Right cardiac atrium (tissue), 5 donors: ENCODE results near the gene IL22. TPM values are rescaled to one million over a fixed set of nuclear protein-coding genes. Genes with fewer than 3 reads are reported as not detected.

ENCODE experiments used
- ATAC-seq, 2 donors: fragments of 200-7000 bp; cut with Tn5 transposase; one replicate each; pipeline versions ENCODE4 v1.8.0 to v1.9.1; 2020; ENCODE audit warnings: moderate library complexity in 2 of 2, mild to moderate bottlenecking in 1 of 2
- DNase-seq, 3 donors: peaks; one replicate each; pipeline ENCODE4 v3.0.0-alpha.2; 2020
- H3K27ac ChIP-seq: one replicate; pipeline ENCODE4 v1.5.1; 2013; ENCODE audit warnings: mild to moderate bottlenecking, low read length, control low read depth, moderate library complexity
- H3K27me3 ChIP-seq: one replicate; pipeline ENCODE4 v1.6.1; 2013; ENCODE audit not compliant: control insufficient read depth, insufficient read depth
- H3K4me1 ChIP-seq: one replicate; pipeline ENCODE4 v1.6.1; 2013; ENCODE audit warnings: low read length; ENCODE audit not compliant: control insufficient read depth, insufficient read depth
- H3K4me3 ChIP-seq: one replicate; pipeline ENCODE4 v1.5.1; 2013; ENCODE audit warnings: low read length, control low read depth
- H3K9me3 ChIP-seq: one replicate; pipeline ENCODE4 v1.6.1; 2013; ENCODE audit warnings: low read length; ENCODE audit not compliant: control insufficient read depth
- WGBS: extraction: QIAGEN DNeasy Blood & Tissue Kit; methylation state at CpG from one replicate; pipeline ENCODE4 v1.1.7; 2013; 5-methylcytosine and 5-hydroxymethylcytosine counted together
- intact Hi-C, 4 donors: fragments of 100-400 bp; cut with DNase I; formaldehyde crosslinking; loops; one replicate each; pipeline versions ENCODE4 v1.11.0 to v1.14.0; 2022 to 2023
- polyA plus RNA-seq: library from polyadenylated mRNA; stranded (reverse); fragments of 200-250 nt; gene quantifications from one replicate; pipeline ENCODE4 v1.2.3, GENCODE V29; 2013
- total RNA-seq, 4 donors: library from RNA; stranded (reverse); fragmentation: NEBNext Ultra II Directional; extraction: Animal tissue kit (Norgen Biotek cat#: 25700); gene quantifications; one replicate each; pipeline ENCODE4 v1.2.1, GENCODE V29; 2021
- donor health status: healthy with polysubstance abuse.
- donor health status: DM: no; HTN: yes; CAD: no.
- donor health status: DM: no; HTN: no; CAD: no.
- donor health status: DM: no; HTN: yes; CAD: no; lungs with severe emphysema.
- donor health status: DM: yes; HTN: yes; CAD: no.

IL22 gene
- total and polyA plus RNA-seq, 5 donors = not detected

DNA sequence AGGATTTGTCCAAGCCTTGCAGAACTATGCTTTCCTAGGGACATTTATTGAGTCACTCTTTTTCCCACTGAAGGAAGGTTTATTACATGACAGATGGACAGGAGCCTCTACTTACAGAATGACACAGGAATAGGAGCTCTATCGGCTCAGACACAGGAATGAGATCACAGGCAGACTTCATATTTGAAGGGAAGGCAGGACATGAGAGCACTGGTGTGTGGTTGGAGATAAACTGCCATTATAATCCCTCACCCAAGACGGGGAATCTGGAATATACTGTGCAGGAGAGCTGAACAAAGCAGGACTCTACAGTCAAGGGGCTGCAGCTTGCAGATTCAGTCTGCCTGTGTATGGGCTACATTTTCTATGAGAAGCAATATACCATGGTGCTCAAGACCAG is 26.8 kb upstream of the IL22 start:
- H3K27me3 ChIP-seq = no peaks in the 10 kb centered on the region
- ATAC-seq = no peak
- H3K4me3 ChIP-seq = no peak overlapping the region
- WGBS = 91% methylated on average over 2 of the region's 2 CpGs
- no peak for DNase-seq
- intact Hi-C loops = no loop called here
- H3K27ac ChIP-seq = no peak overlapping the region
- no peaks in the 10 kb centered on the region for H3K4me1 ChIP-seq
- no peaks in the 10 kb centered on the region for H3K9me3 ChIP-seq

GRCh38 chr12:68279227-68280054 is 26.0 kb upstream of the IL22 start:
- Histone ChIP-seq H3K27me3 (no peaks in the 10 kb centered on the region), H3K4me3 (no peak overlapping the region), H3K4me1 (no peaks in the 10 kb centered on the region), H3K9me3 (no peaks in the 10 kb centered on the region), H3K27ac (no peak overlapping the region)
- DNase-seq (no peak), ATAC-seq (peak; percentile 59 to 72)
- 50% methylated on average over 5 of the region's 5 CpGs for WGBS
- intact Hi-C loops = no loop called here

GRCh38 chr12:68276402-68276930 is 23.1 kb upstream of the IL22 start:
- intact Hi-C loops = no loop called here
- ATAC-seq = no peak
- H3K27me3 ChIP-seq = no peaks in the 10 kb centered on the region
- H3K4me3 ChIP-seq = no peak overlapping the region
- no peaks in the 10 kb centered on the region for H3K9me3 ChIP-seq
- no peak for DNase-seq
- H3K4me1 ChIP-seq = no peaks in the 10 kb centered on the region
- no peak overlapping the region for H3K27ac ChIP-seq
- WGBS = 90% methylated on average over 6 of the region's 6 CpGs

GRCh38 chr12:68272732-68273131 is 19.3 kb upstream of the IL22 start:
- Histone ChIP-seq H3K27ac (no peak overlapping the region), H3K4me1 (no peaks in the 10 kb centered on the region), H3K27me3 (no peaks in the 10 kb centered on the region), H3K4me3 (no peak overlapping the region), H3K9me3 (no peaks in the 10 kb centered on the region)
- DNase-seq (no peak), ATAC-seq (no peak)
- intact Hi-C loops = no loop called here

DNA sequence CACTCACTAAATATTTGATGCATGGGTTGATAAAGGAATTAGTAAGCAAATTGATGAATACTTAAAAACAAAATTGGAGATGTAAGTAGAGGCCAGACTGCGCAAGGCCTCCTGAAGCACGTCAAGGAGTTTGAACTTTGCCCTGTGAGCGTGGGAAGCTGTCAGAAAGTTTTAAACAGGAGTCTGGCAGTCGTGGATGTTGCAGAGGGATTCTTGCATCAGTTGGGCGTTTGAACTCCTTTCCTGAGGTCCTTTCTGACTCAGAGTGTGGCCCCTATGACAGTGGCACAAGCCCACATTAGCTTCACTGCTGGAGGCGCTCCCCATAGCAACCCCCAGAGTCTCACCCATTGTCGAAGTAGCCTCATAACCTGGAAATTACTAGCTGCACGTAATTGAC is 17.9 kb upstream of the IL22 start:
- no peak overlapping the region for H3K4me3 ChIP-seq
- no peaks in the 10 kb centered on the region for H3K9me3 ChIP-seq
- H3K27me3 ChIP-seq = no peaks in the 10 kb centered on the region
- no peak for ATAC-seq
- 65% methylated on average over 8 of the region's 8 CpGs for WGBS
- H3K4me1 ChIP-seq = no peaks in the 10 kb centered on the region
- DNase-seq = no peak
- H3K27ac ChIP-seq = no peak overlapping the region
- intact Hi-C loops = no loop called here

GRCh38 chr12:68270358-68270757 is 17.0 kb upstream of the IL22 start:
- no peak for DNase-seq
- WGBS = 86% methylated on average over 3 of the region's 3 CpGs

GRCh38 chr12:68269779-68270178 is 16.4 kb upstream of the IL22 start:
- no peaks in the 10 kb centered on the region for H3K27me3 ChIP-seq
- no peaks in the 10 kb centered on the region for H3K4me1 ChIP-seq
- DNase-seq (no peak), ATAC-seq (no peak)
- 84% methylated on average over 2 of the region's 2 CpGs for WGBS
- H3K27ac ChIP-seq = no peak overlapping the region
- H3K4me3 ChIP-seq = no peak overlapping the region
- intact Hi-C loops = no loop called here
- no peaks in the 10 kb centered on the region for H3K9me3 ChIP-seq

More at GRCh38 chr12:68270358-68270757, 17.0 kb upstream of the IL22 start:
- H3K4me3 ChIP-seq = no peak overlapping the region
- H3K27me3 ChIP-seq = no peaks in the 10 kb centered on the region
- no peak for ATAC-seq
- no peaks in the 10 kb centered on the region for H3K4me1 ChIP-seq
- intact Hi-C loops = no loop called here
- H3K27ac ChIP-seq = no peak overlapping the region
- H3K9me3 ChIP-seq = no peaks in the 10 kb centered on the region

- DNase-seq (no peak), ATAC-seq (no peak)
- H3K4me3 ChIP-seq = no peak overlapping the region
- H3K9me3 ChIP-seq = no peaks in the 10 kb centered on the region
- intact Hi-C loops = no loop called here
- H3K4me1 ChIP-seq = no peaks in the 10 kb centered on the region
- no peaks in the 10 kb centered on the region for H3K27me3 ChIP-seq
- H3K27ac ChIP-seq = no peak overlapping the region
These were observed 15.6 kb upstream of the IL22 start for GRCh38 chr12:68268967-68269366.

DNA sequence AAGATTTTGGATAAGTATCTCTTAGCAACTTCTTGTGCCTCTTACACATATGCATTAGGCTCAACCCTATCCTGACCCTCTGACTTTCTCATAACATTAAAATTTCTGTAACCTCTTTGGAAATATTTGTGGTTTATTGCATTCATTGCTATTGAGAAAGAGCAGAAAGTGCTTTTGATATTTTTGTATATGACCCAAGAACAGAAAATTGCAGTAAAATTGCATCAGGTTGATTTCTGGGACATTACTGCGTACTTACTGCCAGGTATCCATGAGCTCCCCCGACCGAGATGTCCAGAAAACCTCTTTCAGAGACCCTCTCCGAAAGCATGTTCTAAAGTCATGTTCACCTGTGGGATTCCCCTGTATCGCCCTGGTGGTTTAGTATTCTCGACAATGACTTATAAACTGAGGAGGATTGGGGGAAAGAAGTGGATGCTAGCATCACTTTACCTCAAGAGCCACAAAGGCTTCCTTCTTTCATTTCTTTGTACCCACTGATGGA is 14.5 kb upstream of the IL22 start:
- Histone ChIP-seq H3K27me3 (no peaks in the 10 kb centered on the region), H3K9me3 (no peaks in the 10 kb centered on the region), H3K4me3 (no peak overlapping the region), H3K4me1 (no peaks in the 10 kb centered on the region), H3K27ac (no peak overlapping the region)
- DNase-seq = no peak
- intact Hi-C loops = no loop called here
- no peak for ATAC-seq
- 82% methylated on average over 6 of the region's 6 CpGs for WGBS

DNA sequence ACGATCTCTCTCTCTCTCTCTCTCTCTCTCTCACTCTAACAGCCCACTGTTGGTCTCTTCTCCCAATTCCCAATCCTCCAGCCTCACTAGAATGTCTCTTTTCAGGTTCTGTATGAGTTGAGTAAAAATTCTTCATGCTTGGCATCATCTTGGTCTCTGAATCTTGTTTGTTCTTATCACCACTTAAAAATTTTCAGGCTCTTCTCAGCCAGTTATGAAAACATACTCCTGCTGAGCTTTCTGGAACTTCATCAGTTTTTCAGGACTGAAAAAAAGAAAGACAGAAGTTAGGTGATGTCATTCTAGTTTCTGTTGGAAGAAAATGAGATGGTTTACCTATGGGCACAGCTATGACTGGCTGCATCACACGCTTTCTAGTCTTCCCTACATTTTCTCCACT is 11.5 kb upstream of the IL22 start:
- Histone ChIP-seq H3K27ac (no peak overlapping the region), H3K4me3 (no peak overlapping the region), H3K27me3 (no peaks in the 10 kb centered on the region), H3K4me1 (no peaks in the 10 kb centered on the region), H3K9me3 (no peaks in the 10 kb centered on the region)
- ATAC-seq (no peak), DNase-seq (no peak)
- 77% methylated on average over 2 of the region's 2 CpGs for WGBS
- intact Hi-C loops = no loop called here

DNA sequence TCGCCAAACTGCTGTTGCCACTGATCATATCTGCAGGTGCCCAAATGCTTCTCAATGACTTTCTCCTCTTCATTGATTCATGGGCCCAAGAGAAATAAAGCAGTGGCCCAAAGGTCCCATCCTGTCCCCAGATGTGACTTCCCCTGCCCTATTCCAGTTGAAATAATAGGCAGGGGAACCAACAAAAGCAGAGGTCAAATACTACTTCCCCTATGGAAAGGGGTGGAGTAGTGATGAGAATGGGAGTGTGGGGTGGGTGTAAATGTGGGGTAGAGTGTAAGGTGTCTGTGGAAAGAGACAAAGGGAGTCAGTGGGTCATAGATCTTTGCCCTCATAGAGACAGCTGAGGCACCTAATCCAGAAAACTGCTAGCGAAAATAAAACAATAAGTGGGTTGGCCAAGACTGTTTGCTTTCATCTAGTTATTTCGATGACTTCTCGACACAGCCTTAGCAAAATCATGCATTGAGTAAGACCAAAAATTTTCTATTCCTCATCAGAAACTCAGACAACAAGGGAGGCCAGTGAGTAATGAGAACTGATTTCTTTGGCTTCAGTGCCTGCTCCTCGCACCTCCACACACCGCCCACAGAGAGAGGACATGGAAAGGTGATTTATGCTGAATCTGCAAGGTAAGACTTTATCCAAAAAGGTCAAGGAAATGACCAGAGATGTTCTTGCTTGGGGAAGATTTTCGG is 10.9 kb upstream of the IL22 start:
- no peak for DNase-seq
- no peaks in the 10 kb centered on the region for H3K4me1 ChIP-seq
- H3K9me3 ChIP-seq = no peaks in the 10 kb centered on the region
- no peak overlapping the region for H3K27ac ChIP-seq
- intact Hi-C loops = no loop called here
- ATAC-seq = no peak
- WGBS = 85% methylated on average over 7 of the region's 7 CpGs
- H3K27me3 ChIP-seq = no peaks in the 10 kb centered on the region
- H3K4me3 ChIP-seq = no peak overlapping the region
